ENCODE measurements around the gene LRCH4.

The LRCH4 gene

DNA sequence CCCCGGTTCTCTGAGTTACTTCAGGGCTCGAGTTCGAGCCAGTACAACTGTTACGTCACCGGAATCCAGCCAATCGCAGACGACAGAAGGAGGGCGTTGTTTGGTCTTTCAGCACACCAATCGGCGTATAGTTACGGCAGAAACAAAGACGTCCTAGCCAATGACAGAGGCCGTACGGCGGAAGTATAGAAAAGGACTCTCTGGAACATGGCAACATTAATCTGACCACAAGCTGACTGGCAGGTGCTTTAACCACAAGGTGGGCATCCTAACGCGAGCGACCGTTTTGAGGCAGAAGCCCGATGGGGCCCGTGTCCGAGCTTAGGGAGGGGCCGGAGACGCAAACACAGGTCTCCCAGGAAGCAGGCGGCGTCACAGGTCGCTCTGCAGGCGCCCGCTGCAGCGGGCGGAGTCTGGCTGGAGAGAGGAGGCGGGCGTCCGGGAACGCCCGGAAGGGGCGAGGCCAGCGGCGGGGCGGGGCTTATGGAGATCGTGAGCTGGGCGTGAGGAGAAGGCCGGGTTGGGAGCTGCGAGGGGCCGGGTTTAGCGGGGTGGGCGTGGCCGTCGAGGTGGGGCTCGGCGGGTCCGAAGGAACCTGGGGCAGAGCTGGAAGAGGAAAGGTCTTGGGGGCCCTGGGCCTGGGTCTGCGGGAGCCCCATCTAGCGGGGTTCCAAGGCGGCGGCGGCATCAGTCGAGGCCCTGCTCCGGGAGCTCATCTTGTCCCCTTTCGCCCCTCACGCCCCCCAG, 26.2 kb upstream of the LRCH4 start, which contains the start of gene MOSPD3:
MOSPD3 (plus strand) TSS at position 558 of the 747 bp plus-strand sequence. CDS start 252 bp downstream, outside the sequence.
- Histone ChIP-seq H4K20me1 (no peaks in the 10 kb centered on the region), H3K9me3 (replicated peaks in 1 of 11) (no peaks in the 10 kb centered on the region), H3K36me3 (peaks cover 0 to 15% (median 0%) of the 10 kb centered on the region in 11 experiments; a peak in 4 of 22 replicates), H3K27ac (peak within 1 kb of the TSS; percentile 52 to 92 (median 79)), H3K4me1 (peaks cover 18 to 37% (median 31%) of the 10 kb centered on the region in 10 experiments), H3K27me3 (no peaks in the 10 kb centered on the region), H3K9ac (peak within 1 kb of the TSS; percentile 74 to 90 (median 83)), H3K4me2 (peak within 1 kb of the TSS; percentile 89 to 100 (median 98)), H3K4me3 (peak within 1 kb of the TSS; percentile 71 to 92 (median 82))
- TF ChIP-seq Cebpa-rat (IDR thresholded peaks at IDR 0.05) = peak in 1 of 11 experiments; percentile 34; a peak in 1 of 22 replicates

DNA sequence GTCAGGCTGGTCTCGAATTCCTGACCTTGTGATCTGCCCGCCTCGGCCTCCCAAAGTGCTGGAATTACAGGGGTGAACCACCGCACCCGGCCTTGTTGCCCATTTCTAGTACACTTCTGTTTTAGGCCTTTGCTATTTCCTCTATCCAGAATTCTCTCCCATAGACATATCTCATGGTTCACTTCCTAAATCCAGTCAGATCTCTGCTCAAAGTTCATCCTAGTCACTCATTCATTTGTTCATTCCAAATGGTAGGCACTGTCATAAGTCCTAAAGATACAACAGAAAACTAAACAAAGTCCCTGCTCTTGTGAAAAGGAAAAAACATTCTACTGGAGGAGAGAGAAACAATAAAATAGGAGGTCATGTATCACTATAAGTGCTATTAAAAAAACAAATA, 24.0 kb upstream of the LRCH4 start:
- peaks cover 0 to 8% (median 0%) of the 10 kb centered on the region in 11 experiments; a peak in 2 of 22 replicates for H3K36me3 ChIP-seq
- H3K27ac ChIP-seq = no peak overlapping the region
- peaks cover 33 to 48% (median 44%) of the 10 kb centered on the region in 10 experiments for H3K4me1 ChIP-seq
- H3K27me3 ChIP-seq = peaks cover 0 to 18% (median 16%) of the 10 kb centered on the region in 11 experiments; a peak in 17 of 22 replicates
- H3K9ac ChIP-seq = no peak overlapping the region
- TF ChIP-seq Cebpa-rat (IDR thresholded peaks at IDR 0.05) = no peak
- no peaks in the 10 kb centered on the region for H4K20me1 ChIP-seq
- no peaks in the 10 kb centered on the region for H3K9me3 ChIP-seq (replicated peaks in 1 of 11)
- H3K4me3 ChIP-seq = no peak overlapping the region
- no peak overlapping the region for H3K4me2 ChIP-seq

DNA sequence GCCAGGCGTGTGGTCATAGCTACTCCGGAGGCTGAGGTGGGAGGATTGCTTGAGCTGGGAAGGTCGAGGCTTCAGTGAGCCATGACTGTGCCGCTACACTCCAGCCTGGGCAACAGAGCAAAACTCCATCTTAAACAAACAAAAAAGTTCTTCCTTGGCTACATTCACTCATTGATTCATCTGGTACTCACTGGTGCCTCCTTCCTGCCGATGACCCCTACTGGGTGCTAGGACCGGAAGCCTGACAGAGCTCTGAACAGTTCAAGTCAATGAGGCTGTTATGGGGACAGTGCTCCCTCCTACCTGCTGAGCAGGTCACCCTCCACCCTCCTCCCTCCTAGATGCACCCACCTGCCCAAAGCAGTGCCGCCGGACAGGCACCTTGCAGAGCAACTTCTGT, 21.2 kb upstream of the LRCH4 start:
- H3K27ac ChIP-seq = no peak overlapping the region
- no peaks in the 10 kb centered on the region for H3K9me3 ChIP-seq (replicated peaks in 1 of 11)
- H3K36me3 ChIP-seq = no peaks in the 10 kb centered on the region
- no peak overlapping the region for H3K9ac ChIP-seq
- no peak overlapping the region for H3K4me3 ChIP-seq
- peaks cover 23 to 47% (median 40%) of the 10 kb centered on the region in 10 experiments; a peak in 19 of 20 replicates for H3K4me1 ChIP-seq
- H3K27me3 ChIP-seq = peaks cover 0 to 24% (median 19%) of the 10 kb centered on the region in 11 experiments; a peak in 17 of 22 replicates
- TF ChIP-seq Cebpa-rat (IDR thresholded peaks at IDR 0.05) = no peak
- no peaks in the 10 kb centered on the region for H4K20me1 ChIP-seq
- no peak overlapping the region for H3K4me2 ChIP-seq

DNA sequence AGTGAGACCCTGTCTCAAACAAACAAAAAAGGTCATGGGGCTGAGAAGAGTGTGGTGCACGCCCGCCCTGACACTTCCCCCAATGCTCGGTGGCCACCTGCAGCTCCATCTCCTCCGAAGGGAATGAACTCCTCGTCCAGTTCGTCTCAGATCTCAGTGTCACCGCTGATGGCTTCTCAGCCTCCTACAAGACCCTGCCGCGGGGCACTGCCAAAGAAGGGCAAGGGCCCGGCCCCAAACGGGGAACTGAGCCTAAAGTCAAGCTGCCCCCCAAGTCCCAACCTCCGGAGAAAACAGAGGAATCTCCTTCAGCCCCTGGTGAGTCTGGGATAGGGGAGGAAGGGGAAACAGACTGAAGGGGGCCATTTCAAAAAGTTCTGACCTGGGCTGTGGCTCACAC, 20.4 kb upstream of the LRCH4 start:
- no peak overlapping the region for H3K27ac ChIP-seq
- peak overlapping the region; percentile 89 to 100 (median 98); a peak in 21 of 22 replicates for H3K4me2 ChIP-seq
- H3K36me3 ChIP-seq = no peaks in the 10 kb centered on the region
- H3K9ac ChIP-seq = peak overlapping the region in 1 of 11 experiments; percentile 72; a peak in 1 of 22 replicates
- TF ChIP-seq Cebpa-rat (IDR thresholded peaks at IDR 0.05) = no peak
- peaks cover 24 to 51% (median 46%) of the 10 kb centered on the region in 10 experiments; a peak in 19 of 20 replicates for H3K4me1 ChIP-seq
- H3K27me3 ChIP-seq = peaks cover 0 to 24% (median 19%) of the 10 kb centered on the region in 11 experiments; a peak in 17 of 22 replicates
- H3K9me3 ChIP-seq (replicated peaks in 1 of 11) = no peaks in the 10 kb centered on the region
- H4K20me1 ChIP-seq = no peaks in the 10 kb centered on the region
- peak overlapping the region in 1 of 10 experiments; percentile 70; a peak in 1 of 20 replicates for H3K4me3 ChIP-seq

DNA sequence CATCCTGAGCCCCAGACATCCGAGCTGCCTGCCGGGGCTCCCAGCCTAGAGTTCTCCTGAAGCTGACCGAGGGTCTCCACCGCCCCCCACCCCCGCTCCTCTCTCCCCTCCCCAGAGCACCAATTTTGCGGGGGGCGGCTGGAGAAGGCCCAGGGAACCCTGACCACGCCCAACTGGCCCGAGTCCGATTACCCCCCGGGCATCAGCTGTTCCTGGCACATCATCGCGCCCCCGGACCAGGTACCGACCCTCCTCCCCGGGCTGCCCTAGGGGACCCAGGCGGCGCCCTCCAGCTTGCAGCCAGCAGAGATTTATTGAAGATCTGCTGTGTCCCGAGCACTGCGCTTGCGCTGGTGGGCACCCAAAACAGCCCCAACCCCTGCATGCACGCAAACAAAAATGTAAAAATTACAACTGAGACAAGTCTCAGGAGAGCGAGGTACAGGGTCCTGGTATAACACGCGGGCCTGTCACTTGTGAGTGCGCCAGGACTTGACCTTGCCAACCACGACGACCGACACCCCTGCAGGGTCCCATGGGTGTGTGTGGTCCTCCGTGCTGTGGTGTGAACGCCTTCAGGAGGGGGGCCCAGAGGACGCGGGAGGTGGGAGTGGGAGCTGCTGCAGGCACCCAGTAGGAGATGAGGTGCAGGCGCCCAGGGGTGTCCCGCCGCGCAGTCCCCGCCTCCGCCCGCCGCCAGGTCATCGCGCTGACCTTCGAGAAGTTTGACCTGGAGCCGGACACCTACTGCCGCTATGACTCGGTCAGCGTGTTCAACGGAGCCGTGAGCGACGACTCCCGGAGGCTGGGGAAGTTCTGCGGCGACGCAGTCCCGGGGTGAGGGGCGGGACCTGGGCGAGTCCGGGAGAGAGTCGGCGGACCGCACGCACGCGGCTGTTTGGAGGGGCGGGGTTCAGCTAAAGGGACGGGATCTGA, 19.3 kb upstream of the LRCH4 start:
- H3K9ac ChIP-seq = peak overlapping the region; percentile 61 to 80 (median 75); a peak in 21 of 22 replicates
- H3K36me3 ChIP-seq = no peaks in the 10 kb centered on the region
- H3K27ac ChIP-seq = peak overlapping the region in 6 of 11 experiments; percentile 55 to 75 (median 70); a peak in 10 of 22 replicates
- peak overlapping the region; percentile 89 to 100 (median 98) for H3K4me2 ChIP-seq
- TF ChIP-seq Cebpa-rat (IDR thresholded peaks at IDR 0.05) = no peak
- no peaks in the 10 kb centered on the region for H3K9me3 ChIP-seq (replicated peaks in 1 of 11)
- H4K20me1 ChIP-seq = no peaks in the 10 kb centered on the region
- peak overlapping the region; percentile 65 to 75 (median 69) for H3K4me3 ChIP-seq
- peaks cover 25 to 55% (median 51%) of the 10 kb centered on the region in 10 experiments; a peak in 19 of 20 replicates for H3K4me1 ChIP-seq
- peaks cover 0 to 24% (median 19%) of the 10 kb centered on the region in 11 experiments; a peak in 17 of 22 replicates for H3K27me3 ChIP-seq

DNA sequence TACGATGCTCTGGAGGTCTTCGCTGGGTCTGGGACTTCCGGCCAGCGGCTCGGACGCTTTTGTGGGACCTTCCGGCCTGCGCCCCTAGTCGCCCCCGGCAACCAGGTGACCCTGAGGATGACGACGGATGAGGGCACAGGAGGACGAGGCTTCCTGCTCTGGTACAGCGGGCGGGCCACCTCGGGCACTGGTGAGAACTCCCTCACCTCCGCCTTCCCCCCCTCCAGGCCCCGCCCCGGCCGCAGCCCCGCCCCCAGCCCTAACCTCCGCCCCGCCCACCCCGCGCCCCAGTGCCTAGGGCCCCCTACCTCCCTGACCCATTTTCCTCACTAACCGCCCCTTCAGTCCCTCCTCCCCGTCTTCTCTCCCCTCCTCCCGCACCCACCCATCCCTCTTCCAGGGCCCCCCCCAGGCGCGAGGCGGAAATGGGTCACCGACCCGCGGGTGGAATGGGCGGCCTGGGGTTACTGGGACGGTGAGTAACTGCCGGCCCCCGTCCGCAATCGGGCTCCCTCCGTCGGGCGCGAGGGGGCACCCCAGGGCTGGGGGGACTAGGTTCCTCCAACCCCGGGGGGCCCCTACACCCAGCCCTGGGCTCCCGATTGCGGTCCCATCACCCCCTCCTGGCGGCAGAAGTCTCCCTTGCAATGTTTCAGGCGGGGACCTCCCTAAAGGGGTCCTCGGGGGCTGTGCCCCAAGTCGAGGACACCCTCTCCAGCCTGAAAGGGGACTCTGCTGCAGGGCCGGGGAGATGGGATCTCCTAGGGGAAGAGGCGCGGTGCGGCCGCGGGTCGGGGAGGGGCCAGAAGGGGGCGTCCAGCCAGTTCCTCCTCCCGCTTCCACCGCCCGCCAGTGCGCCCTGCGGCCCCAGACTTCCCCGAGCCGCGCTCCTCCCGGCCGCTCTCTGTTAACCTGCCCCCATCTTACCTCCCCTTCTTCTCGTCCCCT, 18.4 kb upstream of the LRCH4 start:
- peak overlapping the region in 10 of 11 experiments; percentile 39 to 75 (median 70); a peak in 20 of 22 replicates for H3K27ac ChIP-seq
- TF ChIP-seq Cebpa-rat (IDR thresholded peaks at IDR 0.05) = no peak
- H3K4me2 ChIP-seq = peak overlapping the region; percentile 94 to 100 (median 98)
- peaks cover 0 to 24% (median 19%) of the 10 kb centered on the region in 11 experiments; a peak in 17 of 22 replicates for H3K27me3 ChIP-seq
- H3K4me3 ChIP-seq = peak overlapping the region; percentile 65 to 75 (median 69)
- H3K4me1 ChIP-seq = peaks cover 30 to 65% (median 60%) of the 10 kb centered on the region in 10 experiments; a peak in 19 of 20 replicates
- H3K9ac ChIP-seq = peak overlapping the region; percentile 61 to 80 (median 75)
- no peaks in the 10 kb centered on the region for H3K9me3 ChIP-seq (replicated peaks in 1 of 11)
- H4K20me1 ChIP-seq = no peaks in the 10 kb centered on the region
- H3K36me3 ChIP-seq = no peaks in the 10 kb centered on the region

DNA sequence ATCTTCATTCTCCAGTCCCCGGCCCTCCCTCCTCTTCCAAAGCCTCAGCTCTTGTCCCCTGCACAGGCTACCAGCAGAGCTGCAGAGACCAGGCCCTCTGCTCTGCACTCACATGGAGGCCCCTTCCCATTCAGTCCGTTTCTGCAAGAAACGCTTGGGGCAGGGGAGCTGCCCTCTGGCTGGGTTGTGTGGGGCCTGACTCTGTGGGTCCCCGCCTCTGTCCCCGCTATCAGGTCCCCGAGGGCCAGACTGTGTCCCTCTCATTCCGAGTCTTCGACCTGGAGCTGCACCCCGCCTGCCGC, 17.7 kb upstream of the LRCH4 start:
- Histone ChIP-seq H3K36me3 (no peaks in the 10 kb centered on the region), H3K9ac (peak overlapping the region in 9 of 11 experiments; percentile 45 to 74 (median 67); a peak in 17 of 22 replicates), H4K20me1 (no peaks in the 10 kb centered on the region), H3K4me1 (peaks cover 30 to 68% (median 64%) of the 10 kb centered on the region in 10 experiments; a peak in 19 of 20 replicates), H3K4me3 (peak overlapping the region; percentile 58 to 73 (median 69)), H3K27ac (peak overlapping the region in 9 of 11 experiments; percentile 37 to 69 (median 56); a peak in 17 of 22 replicates), H3K9me3 (replicated peaks in 1 of 11) (no peaks in the 10 kb centered on the region), H3K4me2 (peak overlapping the region; percentile 85 to 99 (median 96)), H3K27me3 (peaks cover 0 to 24% (median 19%) of the 10 kb centered on the region in 11 experiments; a peak in 17 of 22 replicates)
- no peak for TF ChIP-seq Cebpa-rat (IDR thresholded peaks at IDR 0.05)
